Caco-2 (cell line): ENCODE data around the gene VPS51. TPM values are rescaled to one million over a fixed set of nuclear protein-coding genes. Genes with fewer than 3 reads are reported as not detected.

Experiments
- BruUV-seq: library from RNA; stranded (reverse); fragments of 400-500 nt; replicated peaks from 2 replicates; lab custom pipeline; 2021; lab: Mats Ljungman, UMichigan
- CTCF ChIA-PET: fragments of 300-600 bp; sonication (Branson Sonifier 250); formaldehyde crosslinking; loops from one replicate; lab custom pipeline; 2022; ENCODE audit warnings: antibody characterized with exemption; lab: Charles Lee
- POLR2A ChIA-PET: fragments of 300-600 bp; sonication (Branson Sonifier 250); formaldehyde crosslinking; loops from one replicate; lab custom pipeline; 2022; ENCODE audit warnings: antibody characterized with exemption; lab: Charles Lee
- DNase-seq, 2 experiments: peaks; one replicate each; pipeline versions ENCODE4 v3.0.0 to v3.0.0-alpha.2; 2020 to 2022
- H3K27me3 ChIP-seq: replicated peaks from 2 replicates; pipeline ENCODE4 v1.6.0; 2011; ENCODE audit warnings: low read length; ENCODE audit not compliant: control insufficient read depth, insufficient read depth
- H3K36me3 ChIP-seq: 2 replicates; pipeline ENCODE4 v1.5.1; 2011; ENCODE audit warnings: low read length; ENCODE audit not compliant: control insufficient read depth, insufficient read depth
- H3K4me1 ChIP-seq: fragments of 250-450 bp; sonication (Bioruptor Pico); 2 replicates; pipeline ENCODE4 v1.5.1; 2020; ENCODE audit warnings: mild to moderate bottlenecking
- H3K4me3 ChIP-seq: 2 replicates; pipeline ENCODE4 v1.5.1; 2011; ENCODE audit warnings: low read depth, mild to moderate bottlenecking, control low read depth, low read length
- H3K9me3 ChIP-seq: fragments of 250-450 bp; sonication (Bioruptor Pico); 2 replicates; pipeline ENCODE4 v1.5.1; 2020; ENCODE audit warnings: mild to moderate bottlenecking, moderate library complexity
- H3K27ac Mint-ChIP-seq: one replicate; pipeline ENCODE4 v1.8.0; 2022; ENCODE audit warnings: mixed read lengths; ENCODE audit not compliant: unreplicated experiment
- H3K27me3 Mint-ChIP-seq: one replicate; pipeline ENCODE4 v1.8.0; 2022; ENCODE audit warnings: mixed read lengths; ENCODE audit not compliant: insufficient read depth, unreplicated experiment
- H3K36me3 Mint-ChIP-seq: one replicate; pipeline ENCODE4 v1.8.0; 2022; ENCODE audit warnings: mild to moderate bottlenecking, mixed read lengths; ENCODE audit not compliant: insufficient read depth, unreplicated experiment
- H3K4me1 Mint-ChIP-seq: one replicate; pipeline ENCODE4 v1.8.0; 2022; ENCODE audit warnings: low read depth, mixed read lengths; ENCODE audit not compliant: unreplicated experiment
- H3K4me3 Mint-ChIP-seq: one replicate; pipeline ENCODE4 v1.8.0; 2022; ENCODE audit warnings: mild to moderate bottlenecking, moderate library complexity, mixed read lengths; ENCODE audit not compliant: unreplicated experiment
- H3K9me3 Mint-ChIP-seq: one replicate; pipeline ENCODE4 v1.8.0; 2022; ENCODE audit warnings: mixed read lengths; ENCODE audit not compliant: unreplicated experiment
- CTCF ChIP-seq, 2 experiments: fragments of 200-600 bp in 1 of 2; IDR thresholded peaks; 1 replicate in 1 of 2; 2 replicates in 1 of 2; pipeline versions ENCODE4 v1.5.1 to v1.8.0; 2011 to 2022; ENCODE audit warnings: antibody characterized with exemption in 1 of 2, control low read depth in 1 of 2, inconsistent platforms in 1 of 2, low read depth in 1 of 2, low read length in 1 of 2, mild to moderate bottlenecking in 1 of 2, moderate library complexity in 1 of 2; ENCODE audit not compliant: insufficient read depth in 1 of 2, severe bottlenecking in 1 of 2, unreplicated experiment in 1 of 2
- intact Hi-C: fragments of 100-400 bp; cut with micrococcal nuclease; formaldehyde crosslinking; loops from one replicate; pipeline ENCODE4 v1.10.0; 2022; ENCODE audit not compliant: unreplicated experiment
- total RNA-seq: library from RNA; stranded (reverse); gene quantifications from 2 replicates; pipeline ENCODE4 v1.2.3, GENCODE V29; 2022

VPS51 gene
- total RNA-seq, 1 experiment from 2014 or later: 158 TPM

DNA sequence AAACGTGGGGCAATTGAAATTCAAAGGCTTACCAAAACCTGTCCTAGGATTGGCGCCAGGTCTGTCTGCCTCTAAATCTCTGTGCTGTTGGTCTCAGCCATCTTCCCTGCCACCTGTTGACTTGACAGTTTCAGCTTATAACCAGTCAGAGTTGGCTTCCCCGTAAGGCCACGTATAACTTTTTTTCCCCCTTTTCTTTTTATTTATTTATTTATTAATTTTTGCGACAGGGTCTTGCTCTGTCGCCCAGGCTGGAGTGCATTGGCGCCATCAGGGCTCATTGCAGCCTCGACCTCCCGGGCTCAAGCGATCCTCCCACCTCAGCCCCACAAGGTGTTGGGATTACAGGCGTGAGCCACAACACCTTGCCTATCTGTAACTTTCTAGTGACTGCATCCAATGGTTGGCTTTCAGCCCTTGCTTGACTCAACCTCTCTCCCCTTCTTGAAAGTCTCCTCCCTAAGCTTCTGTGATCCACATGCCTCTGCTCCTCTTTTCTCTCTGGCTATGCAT is 39.7 kb downstream of the VPS51 start:
- peak overlapping the region; percentile 100 for H3K27ac Mint-ChIP-seq
- Histone ChIP-seq H3K36me3 (peaks cover 6% of the 10 kb centered on the region), H3K27me3 (no peaks in the 10 kb centered on the region), H3K4me1 (0 out of 2 replicates have a peak, but pooled peaks cover 5% of the 10 kb centered on the region), H3K9me3 (no peaks in the 10 kb centered on the region), H3K4me3 (peak overlapping the region; percentile 30)
- BruUV-seq: no TSS peak
- no peak for TF ChIP-seq CTCF (IDR thresholded peaks at IDR 0.05; ENCODE audit: insufficient read depth in 1 of 2, low read depth in 1 of 2, low read length in 1 of 2, severe bottlenecking in 1 of 2, unreplicated experiment in 1 of 2)
- peak in 1 of 2 experiments; percentile 15 for DNase-seq
- ChIA-PET POLR2A (interaction anchor here (0.5 to 2.7 kb wide), 17 partner anchors 10 to 818 kb away, joined by 3 to 48 read pairs (median 4); partner anchors contain the start of genes CAPN1, FAU, MRPL49 and POLA2), CTCF (interaction anchor here (0.8 to 2.5 kb wide), 11 partner anchors 12 to 214 kb away, joined by 3 to 22 read pairs (median 5); partner anchors contain the start of genes CAPN1, FAU, MRPL49 and POLA2)
- H3K4me1 Mint-ChIP-seq: peaks cover 8% of the 10 kb centered on the region
- H3K4me3 Mint-ChIP-seq: peak overlapping the region; percentile 93
- intact Hi-C loops: loop anchor here (1.0 kb wide), 1 partner anchor 46 kb away; the partner anchor contains the start of gene CAPN1
- H3K9me3 Mint-ChIP-seq: no peaks in the 10 kb centered on the region
- H3K27me3 Mint-ChIP-seq: no peaks in the 10 kb centered on the region
- H3K36me3 Mint-ChIP-seq: peaks cover 38% of the 10 kb centered on the region

- Histone ChIP-seq H3K9me3 (no peaks in the 10 kb centered on the region), H3K36me3 (0 out of 2 replicates have a peak, but pooled peaks cover 1% of the 10 kb centered on the region), H3K4me1 (0 out of 2 replicates have a peak, but pooled peaks cover 5% of the 10 kb centered on the region), H3K4me3 (no peak overlapping the region), H3K27me3 (no peaks in the 10 kb centered on the region)
- peak in 1 of 2 experiments; percentile 10 for DNase-seq
- ChIA-PET CTCF (interaction anchor here (1.9 kb wide), 1 partner anchor 19 kb away, joined by 9 read pairs; the partner anchor contains the start of gene ZNHIT2), POLR2A (no interaction called here)
- Mint-ChIP-seq H3K4me3 (no peak overlapping the region), H3K4me1 (peaks cover 8% of the 10 kb centered on the region), H3K36me3 (peaks cover 32% of the 10 kb centered on the region), H3K9me3 (no peaks in the 10 kb centered on the region), H3K27ac (peak overlapping the region; percentile 100), H3K27me3 (no peaks in the 10 kb centered on the region)
- intact Hi-C loops: no loop called here
- BruUV-seq: no TSS peak
- TF ChIP-seq CTCF (IDR thresholded peaks at IDR 0.05; ENCODE audit: insufficient read depth in 1 of 2, low read depth in 1 of 2, low read length in 1 of 2, severe bottlenecking in 1 of 2, unreplicated experiment in 1 of 2): no peak
Measured at GRCh38 chr11:65136515-65137096, 40.6 kb downstream of the VPS51 start.

- H3K4me3 Mint-ChIP-seq: no peak overlapping the region
- H3K27me3 Mint-ChIP-seq: no peaks in the 10 kb centered on the region
- TF ChIP-seq CTCF (IDR thresholded peaks at IDR 0.05; ENCODE audit: insufficient read depth in 1 of 2, low read depth in 1 of 2, low read length in 1 of 2, severe bottlenecking in 1 of 2, unreplicated experiment in 1 of 2): no peak
- DNase-seq: peak in 1 of 2 experiments; percentile 26
- BruUV-seq: no TSS peak
- ChIA-PET POLR2A (no interaction called here), CTCF (no interaction called here)
- H3K36me3 Mint-ChIP-seq: no peaks in the 10 kb centered on the region
- H3K36me3 ChIP-seq: no peaks in the 10 kb centered on the region
- H3K4me3 ChIP-seq: no peak overlapping the region
- no peaks in the 10 kb centered on the region for H3K9me3 Mint-ChIP-seq
- intact Hi-C loops: no loop called here
- no peak overlapping the region for H3K27ac Mint-ChIP-seq
- no peaks in the 10 kb centered on the region for H3K4me1 Mint-ChIP-seq
- no peaks in the 10 kb centered on the region for H3K4me1 ChIP-seq
- H3K27me3 ChIP-seq: no peaks in the 10 kb centered on the region; the same call in 1 of the 2 replicates
- peaks cover 1% of the 10 kb centered on the region; the same call in 1 of the 2 replicates for H3K9me3 ChIP-seq
Measured at GRCh38 chr11:65141896-65142494, 46.0 kb downstream of the VPS51 start.
